C4-2B (cell line): ENCODE data around the gene SHROOM1.

Source experiments
- H3K27ac ChIP-seq: fragments of 450-650 bp; 2 replicates; pipeline ENCODE4 v1.5.1; 2017
- ZFX ChIP-seq: fragments of 450-650 bp; IDR thresholded peaks from 2 replicates; pipeline ENCODE4 v1.6.1; 2017
- TF ChIP-seq, protein P1 (sequence below): fragments of 450-650 bp; conservative IDR thresholded peaks from 2 replicates; pipeline ENCODE4 v1.5.1; 2017; ENCODE audit warnings: mild to moderate bottlenecking

Gene SHROOM1

DNA sequence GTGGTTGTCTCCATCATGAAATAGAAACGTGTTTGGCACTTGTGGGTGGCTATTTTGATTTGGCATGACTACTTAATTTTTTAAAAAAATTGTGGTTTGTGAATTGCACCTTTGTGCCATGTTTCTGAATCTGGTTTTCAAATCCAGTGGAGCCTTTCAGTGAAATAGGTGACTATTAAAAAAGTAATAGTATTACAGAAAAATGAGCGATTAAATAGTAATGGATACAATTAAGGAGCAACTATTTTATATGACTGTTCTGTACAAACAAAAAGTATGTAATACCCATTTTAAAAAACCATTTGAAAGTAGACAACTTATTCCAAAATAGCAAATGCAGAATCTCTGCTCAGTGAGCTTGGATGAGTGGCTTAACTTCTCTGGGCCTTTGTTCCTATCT, 14.4 kb downstream of the SHROOM1 start:
- no peak overlapping the region for H3K27ac ChIP-seq
- TF ChIP-seq, protein P1, sequence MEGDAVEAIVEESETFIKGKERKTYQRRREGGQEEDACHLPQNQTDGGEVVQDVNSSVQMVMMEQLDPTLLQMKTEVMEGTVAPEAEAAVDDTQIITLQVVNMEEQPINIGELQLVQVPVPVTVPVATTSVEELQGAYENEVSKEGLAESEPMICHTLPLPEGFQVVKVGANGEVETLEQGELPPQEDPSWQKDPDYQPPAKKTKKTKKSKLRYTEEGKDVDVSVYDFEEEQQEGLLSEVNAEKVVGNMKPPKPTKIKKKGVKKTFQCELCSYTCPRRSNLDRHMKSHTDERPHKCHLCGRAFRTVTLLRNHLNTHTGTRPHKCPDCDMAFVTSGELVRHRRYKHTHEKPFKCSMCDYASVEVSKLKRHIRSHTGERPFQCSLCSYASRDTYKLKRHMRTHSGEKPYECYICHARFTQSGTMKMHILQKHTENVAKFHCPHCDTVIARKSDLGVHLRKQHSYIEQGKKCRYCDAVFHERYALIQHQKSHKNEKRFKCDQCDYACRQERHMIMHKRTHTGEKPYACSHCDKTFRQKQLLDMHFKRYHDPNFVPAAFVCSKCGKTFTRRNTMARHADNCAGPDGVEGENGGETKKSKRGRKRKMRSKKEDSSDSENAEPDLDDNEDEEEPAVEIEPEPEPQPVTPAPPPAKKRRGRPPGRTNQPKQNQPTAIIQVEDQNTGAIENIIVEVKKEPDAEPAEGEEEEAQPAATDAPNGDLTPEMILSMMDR, result no peak
- no peak for TF ChIP-seq ZFX

GRCh38 chr5:132815454-132815853, 15.0 kb downstream of the SHROOM1 start:
- no peak for TF ChIP-seq ZFX
- TF ChIP-seq, protein P1, result no peak
- H3K27ac ChIP-seq, result no peak overlapping the region

DNA sequence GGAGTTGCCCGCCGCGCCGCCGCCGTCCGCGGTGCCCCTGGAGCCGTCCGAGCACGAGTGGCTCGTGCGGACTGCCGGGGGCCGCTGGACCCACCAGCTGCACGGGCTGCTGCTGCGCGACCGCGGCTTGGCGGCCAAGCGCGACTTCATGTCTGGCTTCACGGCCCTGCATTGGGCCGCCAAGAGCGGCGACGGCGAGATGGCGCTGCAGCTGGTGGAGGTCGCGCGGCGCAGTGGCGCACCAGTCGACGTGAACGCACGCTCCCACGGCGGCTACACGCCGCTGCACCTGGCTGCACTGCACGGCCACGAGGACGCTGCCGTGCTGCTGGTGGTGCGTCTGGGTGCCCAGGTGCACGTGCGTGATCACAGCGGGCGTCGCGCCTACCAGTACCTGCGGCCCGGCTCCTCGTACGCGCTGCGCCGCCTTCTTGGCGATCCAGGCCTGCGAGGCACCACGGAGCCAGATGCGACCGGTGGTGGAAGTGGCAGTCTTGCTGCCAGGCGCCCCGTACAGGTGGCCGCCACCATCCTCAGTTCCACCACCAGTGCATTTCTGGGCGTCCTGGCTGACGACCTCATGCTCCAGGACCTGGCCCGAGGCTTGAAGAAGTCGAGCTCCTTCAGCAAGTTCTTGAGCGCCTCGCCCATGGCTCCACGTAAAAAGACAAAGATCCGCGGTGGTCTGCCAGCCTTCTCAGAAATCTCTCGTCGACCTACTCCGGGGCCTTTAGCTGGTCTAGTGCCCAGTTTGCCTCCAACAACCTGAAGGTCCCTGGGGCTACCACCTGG, 15.7 kb downstream of the SHROOM1 start:
- TF ChIP-seq ZFX, result no peak
- TF ChIP-seq, protein P1, result no peak
- H3K27ac ChIP-seq, result no peak overlapping the region

GRCh38 chr5:132813599-132814502, 16.6 kb downstream of the SHROOM1 start:
- H3K27ac ChIP-seq, result no peak overlapping the region; the same call in 1 of the 2 replicates
- TF ChIP-seq, protein P1, result no peak
- TF ChIP-seq ZFX, result no peak

DNA sequence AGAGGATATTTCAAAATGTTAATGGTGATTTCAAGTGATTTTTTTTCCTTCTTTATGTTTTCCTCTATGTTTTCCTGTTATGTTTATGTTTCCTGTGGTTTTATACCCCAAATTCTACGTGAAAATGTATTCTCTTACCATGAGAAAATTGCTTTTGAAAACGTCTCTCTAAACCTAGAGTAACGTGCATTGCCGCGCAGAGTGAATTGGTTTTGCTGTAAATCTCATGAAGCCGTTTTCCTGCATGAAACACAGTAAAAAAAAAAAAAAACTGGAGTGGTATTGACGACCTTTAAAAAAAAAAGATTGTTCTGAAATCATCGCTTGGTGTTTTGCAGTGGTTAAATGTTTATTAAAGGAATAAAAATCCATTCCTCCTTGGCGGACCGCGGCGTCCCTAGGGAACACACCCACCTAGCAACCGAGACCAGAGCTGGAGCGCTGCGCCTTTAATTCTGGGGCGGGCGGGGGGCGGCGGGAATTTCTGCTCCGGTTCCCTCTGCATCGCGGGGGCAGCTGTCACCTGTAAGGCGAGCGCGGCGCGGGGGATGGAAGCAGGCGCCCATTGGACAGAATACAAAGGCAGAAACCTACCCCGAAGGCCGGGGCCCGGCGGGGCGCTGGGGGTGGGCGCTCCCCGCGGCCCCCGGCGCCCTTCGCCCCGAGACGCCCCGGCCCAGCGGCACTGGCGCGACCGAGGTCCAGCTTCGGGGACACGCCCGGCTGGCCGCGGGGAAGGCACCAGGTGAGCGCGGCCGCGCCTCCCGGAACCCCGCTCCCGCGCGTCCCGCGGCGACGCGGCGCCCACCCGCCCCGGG, 17.5 kb downstream of the SHROOM1 start, which contains the start of gene SOWAHA:
TSS of gene SOWAHA (plus strand) at position 522 of the 818 bp plus-strand sequence. CDS start 320 bp downstream, outside the sequence.
- TF ChIP-seq ZFX, result no peak
- TF ChIP-seq, protein P1, result no peak
- H3K27ac ChIP-seq, result no peak within 1 kb of the TSS; the same call in 1 of the 2 replicates

DNA sequence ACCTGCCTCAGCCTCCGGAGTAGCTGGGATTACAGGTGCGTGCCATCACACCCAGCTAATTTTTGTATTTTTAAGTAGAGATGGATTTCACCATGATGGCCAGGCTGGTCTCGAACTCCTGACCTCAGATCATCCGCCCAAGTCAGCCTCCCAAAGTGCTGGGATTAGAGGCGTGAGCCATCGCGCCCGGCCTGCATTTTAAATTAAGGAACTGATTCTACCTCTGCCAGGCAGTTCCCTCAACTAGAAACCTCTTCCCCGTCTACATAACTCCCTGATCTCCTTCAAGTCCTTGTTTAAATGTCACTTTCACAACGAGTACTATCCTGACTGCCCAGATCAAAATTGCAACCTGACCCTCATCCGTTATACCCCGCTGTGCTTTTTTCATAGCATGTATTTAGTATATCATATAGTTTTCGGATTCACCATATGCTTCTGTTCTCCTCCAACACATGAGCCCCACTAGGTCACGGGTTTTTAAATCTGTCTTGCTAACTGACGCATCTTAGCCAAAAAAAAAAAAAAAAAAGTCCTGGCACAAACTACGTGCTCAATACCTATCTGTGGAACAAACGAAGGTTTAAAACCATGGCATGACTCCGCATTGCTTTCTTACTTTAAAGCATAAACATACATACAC, 18.2 kb downstream of the SHROOM1 start:
- no peak for TF ChIP-seq ZFX
- TF ChIP-seq, protein P1, result no peak
- no peak overlapping the region for H3K27ac ChIP-seq
